Mammary epithelial cell (primary cell): ENCODE data around the gene ARG1.

Source experiments
- CTCF ChIP-seq, 2 donors: IDR thresholded peaks in 1 of 2; conservative IDR thresholded peaks in 1 of 2; 2 replicates each; pipeline ENCODE4 v1.5.1; 2011 to 2012; ENCODE audit warnings: inconsistent platforms in 2 of 2, low read length in 2 of 2, mild to moderate bottlenecking in 2 of 2, control low read depth in 1 of 2, low read depth in 1 of 2; ENCODE audit not compliant: insufficient read depth in 1 of 2; ENCODE audit errors: extremely low read depth in 1 of 2
- EZH2 ChIP-seq: IDR thresholded peaks from 2 replicates; pipeline ENCODE4 v1.6.1; 2012; ENCODE audit warnings: low read length, inconsistent platforms, borderline replicate concordance

GRCh38 chr6:131586543-131586942 is 13.5 kb downstream of the ARG1 start:
- TF ChIP-seq CTCF (conservative IDR thresholded peaks at IDR 0.05 in 1 of 2, IDR thresholded peaks at IDR 0.05 in 1 of 2; ENCODE audit: extremely low read depth in 1 of 2, insufficient read depth in 1 of 2, low read depth in 1 of 2, low read length in 2 of 2), result no peak
- TF ChIP-seq EZH2, result no peak
